ENCODE measurements around the gene ANGPTL5. TPM values are rescaled to one million over a fixed set of nuclear protein-coding genes. Genes with fewer than 3 reads are reported as not detected.
"Not testable (repeated sequence)": the region's sequence is repeated elsewhere in the genome, so short reads cannot be mapped to it uniquely, and the experiment has no call there.

ANGPTL5 gene
- total RNA-seq, result not detected in 2 replicates

DNA sequence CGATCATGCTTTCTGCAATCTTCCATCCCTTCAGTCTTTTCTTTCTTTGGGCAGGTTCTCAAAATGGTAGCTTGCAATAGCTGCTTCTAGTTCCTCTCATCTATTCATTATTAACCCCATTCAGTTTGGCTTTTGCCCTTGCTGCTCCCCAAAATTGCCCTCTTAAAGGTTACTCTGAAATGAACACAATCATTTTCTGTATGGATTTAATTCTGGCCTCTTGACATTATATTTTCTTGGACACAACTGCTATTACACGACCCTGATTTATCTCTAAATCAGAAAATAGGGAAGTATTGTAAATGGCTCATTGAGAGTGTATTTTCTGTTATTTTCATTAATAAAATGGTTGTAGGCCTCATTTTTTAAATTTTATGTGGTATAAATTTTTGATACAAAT, at the start of gene ANGPTL5:
Gene ANGPTL5 (minus strand): TSS at position 101 of the 400 bp plus-strand sequence. CDS start 8,613 bp downstream, outside the sequence.
- intact Hi-C loops (cut with micrococcal nuclease), result loop anchor here (10.0 kb wide), 2 partner anchors 428 to 1188 kb away; partner anchors contain the start of genes BIRC2 and DYNC2H1

DNA sequence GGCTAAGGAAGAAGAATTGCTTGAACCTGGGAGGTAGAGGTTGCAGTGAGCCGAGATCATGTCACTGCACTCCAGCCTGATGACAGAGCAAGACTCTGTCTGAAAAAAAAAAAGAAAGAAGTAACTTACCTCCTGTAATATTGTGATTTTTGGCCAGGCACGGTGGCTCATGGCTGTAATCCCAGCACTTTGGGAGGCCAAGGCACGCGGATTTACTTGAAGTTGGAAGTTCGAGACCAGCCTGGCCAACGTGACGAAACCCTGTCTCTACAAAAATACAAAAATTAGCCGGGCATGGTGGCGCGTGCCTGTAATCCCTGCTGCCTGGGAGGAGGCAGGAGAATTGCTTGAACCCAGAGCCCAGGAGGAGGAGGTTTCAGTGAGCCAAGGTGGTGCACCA, 47.9 kb upstream of the ANGPTL5 start:
- intact Hi-C loops (cut with micrococcal nuclease), result not testable (repeated sequence)

DNA sequence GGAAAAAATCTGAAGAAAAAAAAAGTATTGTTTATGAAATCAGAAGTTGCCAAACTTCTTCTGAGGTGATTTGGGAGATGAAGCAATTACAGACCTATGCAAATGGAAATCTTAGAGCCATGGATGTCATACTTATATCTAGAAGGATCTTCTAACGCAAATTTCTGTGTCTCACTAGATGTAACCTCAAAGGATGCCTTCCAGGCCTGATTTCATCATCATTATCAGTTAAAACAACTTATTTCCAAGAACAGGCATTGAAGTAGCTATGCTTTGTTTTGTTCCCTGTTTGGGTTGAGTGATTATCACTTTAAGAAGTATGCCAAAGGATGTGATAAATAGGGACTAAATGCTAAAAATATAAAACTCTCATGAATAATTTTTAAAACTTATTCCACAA, 43.9 kb upstream of the ANGPTL5 start:
- intact Hi-C loops (cut with micrococcal nuclease), result no loop called here

DNA sequence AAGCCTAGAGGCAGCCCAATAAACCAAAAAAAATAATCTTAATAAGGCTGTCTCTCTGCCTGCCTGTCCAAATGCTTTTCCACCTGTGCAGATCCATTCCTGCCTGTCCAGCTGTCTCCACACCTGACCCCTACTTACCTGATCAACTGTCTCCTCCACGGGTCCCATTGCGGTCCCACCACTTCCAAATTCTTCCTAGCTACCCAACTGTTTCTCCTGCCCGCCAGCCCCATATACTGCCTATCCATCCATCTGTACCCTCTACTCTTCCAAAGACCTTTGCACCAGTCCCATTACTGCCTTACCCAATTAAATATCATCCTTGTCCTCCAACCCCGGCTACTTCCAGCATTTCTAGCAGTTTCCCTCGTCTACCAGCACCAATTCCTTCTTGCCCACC, 39.4 kb upstream of the ANGPTL5 start:
- intact Hi-C loops (cut with micrococcal nuclease), result no loop called here

DNA sequence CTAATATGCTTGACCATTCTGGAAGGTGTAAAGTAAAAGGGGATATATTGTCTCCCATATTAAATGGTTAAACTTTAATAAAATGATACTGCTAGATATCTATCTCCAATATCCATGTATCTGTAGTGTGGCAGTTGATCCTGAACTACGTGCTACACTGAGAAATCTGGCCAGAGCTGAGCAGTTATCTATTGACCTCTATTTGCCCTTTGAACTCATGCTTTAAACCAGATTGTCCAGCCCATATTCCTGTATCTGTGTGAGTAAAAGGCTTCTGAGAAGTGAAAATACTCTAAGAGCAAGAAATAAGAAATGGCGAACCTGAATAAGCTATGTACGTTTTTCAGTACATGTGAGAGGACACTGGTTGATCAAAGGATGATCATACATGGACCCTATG, 39.0 kb upstream of the ANGPTL5 start:
- intact Hi-C loops (cut with micrococcal nuclease), result no loop called here

DNA sequence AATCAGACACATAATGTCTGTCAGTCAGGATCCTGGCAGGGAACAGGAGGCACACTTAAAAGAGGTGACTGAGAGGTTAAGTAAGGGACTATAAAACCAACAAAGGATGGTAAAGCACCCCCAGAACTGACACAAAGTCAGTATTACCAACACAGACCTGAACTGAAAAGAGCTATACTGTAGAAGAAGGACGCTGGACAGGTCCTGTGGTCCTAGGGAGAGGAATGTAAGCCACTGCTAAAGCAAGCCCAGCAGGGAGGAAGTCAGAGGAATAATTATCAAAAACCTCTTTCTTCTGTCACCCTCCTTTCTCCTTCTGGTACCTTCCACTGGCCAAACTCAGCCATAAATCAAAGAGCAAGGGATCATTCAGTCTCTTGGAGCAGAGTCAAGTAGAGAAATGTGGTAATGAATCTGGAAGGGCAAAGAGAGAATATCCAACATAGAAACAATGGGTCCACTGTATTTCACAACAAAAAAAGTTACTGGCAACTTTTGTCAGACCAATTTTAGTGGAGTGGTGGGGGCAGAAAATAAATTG, 33.4 kb upstream of the ANGPTL5 start:
- intact Hi-C loops (cut with micrococcal nuclease), result no loop called here

DNA sequence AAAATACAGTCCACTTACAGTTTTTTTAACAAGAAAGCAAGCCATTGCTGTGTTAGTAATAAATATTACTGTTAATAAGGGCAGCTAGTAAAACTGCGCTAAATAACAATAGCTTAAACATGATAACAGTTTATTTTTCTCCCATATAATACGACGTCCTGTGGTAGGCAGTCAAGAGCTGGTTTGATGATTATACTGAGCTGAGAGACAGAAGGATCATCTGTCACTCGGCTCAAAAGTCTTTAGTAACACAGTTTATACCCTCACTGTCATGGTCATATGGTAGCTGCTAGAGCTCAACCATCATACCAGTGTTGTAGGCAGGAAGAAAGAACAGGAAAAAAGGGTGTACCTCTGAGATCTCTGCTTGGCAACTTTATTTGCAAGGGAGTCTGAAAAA, 29.1 kb upstream of the ANGPTL5 start:
- intact Hi-C loops (cut with micrococcal nuclease), result no loop called here

DNA sequence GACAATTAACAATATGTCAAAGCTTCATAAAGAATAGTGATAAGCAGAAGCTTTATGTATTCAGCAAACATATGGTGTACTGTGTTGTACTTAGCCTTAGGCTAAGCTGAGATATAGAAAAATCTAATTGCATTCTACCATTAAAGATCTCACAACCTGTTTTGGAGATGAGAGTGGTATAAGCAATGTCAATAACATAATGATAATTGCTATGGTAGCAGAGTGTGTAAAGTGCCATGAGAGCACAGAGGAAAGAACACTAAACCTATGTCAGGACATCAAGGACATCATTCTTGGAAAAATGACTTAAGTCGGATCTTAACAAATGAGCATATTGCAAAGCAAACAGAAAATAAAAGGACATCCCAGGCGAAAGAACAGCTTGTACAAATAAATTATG, 28.6 kb upstream of the ANGPTL5 start:
- intact Hi-C loops (cut with micrococcal nuclease), result no loop called here

DNA sequence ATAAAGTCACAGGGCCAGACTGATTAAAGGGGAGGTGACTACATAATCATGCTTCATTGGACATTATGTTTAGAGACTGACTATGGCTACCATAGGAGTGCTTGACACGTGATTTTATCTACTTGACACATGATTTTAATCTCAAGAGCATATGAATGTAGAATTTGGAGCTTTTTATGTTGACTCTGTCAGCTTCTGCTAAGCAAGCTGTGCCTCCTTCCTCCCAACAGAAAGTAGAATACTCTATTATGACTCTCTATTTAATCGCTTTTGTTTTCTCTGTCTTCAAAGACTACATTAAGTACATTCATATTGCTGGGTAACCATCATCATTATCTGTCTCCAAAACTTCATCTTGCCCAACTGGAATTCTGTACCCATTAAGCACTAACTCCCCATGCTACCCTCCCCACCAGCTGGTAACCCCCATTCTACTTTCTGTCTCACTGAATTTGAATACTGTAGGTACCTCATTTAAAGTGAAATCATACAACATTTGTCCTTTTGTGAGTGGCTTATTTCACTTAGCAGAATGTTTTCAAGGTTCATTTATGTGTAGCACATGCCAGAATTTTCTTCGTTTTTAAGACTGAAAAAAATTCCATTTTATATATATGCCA, 24.7 kb upstream of the ANGPTL5 start:
- intact Hi-C loops (cut with micrococcal nuclease), result no loop called here

DNA sequence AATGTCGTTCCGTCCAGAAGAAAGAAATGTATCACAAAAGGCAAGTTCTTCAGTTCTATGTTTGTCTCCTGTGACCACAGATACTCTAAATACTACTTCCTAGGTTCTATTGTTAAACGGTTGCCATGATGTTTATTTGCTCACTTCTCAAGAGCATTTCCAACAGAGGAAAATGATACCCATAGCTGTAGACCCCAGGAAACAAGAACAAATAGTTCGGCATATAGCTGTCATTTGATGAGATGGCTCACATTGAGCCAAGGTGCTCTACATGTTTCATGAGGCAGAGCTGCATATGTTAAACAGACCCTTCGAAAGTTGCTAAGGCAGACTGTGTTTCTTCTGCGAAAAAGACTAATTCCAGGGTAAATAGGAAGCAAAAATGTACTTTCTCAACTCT, 15.4 kb upstream of the ANGPTL5 start:
- intact Hi-C loops (cut with micrococcal nuclease), result no loop called here

DNA sequence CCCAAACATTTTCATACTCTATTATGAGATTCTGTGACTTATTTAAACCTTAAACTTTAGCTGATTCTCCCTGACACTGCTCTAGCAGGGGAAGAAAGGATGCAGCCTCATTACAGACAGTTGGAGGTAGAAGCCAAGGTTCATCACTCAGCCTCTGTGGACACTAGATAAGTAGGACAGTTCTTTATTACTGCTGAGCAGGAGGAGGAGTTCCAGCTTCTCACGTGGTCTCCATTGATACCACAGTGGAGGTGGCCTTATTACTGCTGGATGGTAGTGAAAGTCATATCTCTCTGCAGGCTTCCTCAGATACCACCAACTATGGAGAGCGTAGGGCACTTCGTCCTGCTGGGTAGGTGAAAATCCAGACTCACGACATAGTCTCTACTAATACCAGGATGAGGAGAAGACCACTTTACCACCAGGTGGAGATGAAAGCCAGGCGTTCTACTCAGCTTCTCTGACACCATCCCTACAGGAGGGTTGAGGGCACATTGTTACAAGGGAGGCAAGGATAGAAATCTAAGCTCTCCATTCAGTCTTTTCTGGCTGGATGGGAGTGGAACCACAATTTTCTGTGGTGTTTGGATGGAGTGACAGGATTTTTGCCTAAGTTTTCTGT, 13.1 kb upstream of the ANGPTL5 start:
- intact Hi-C loops (cut with micrococcal nuclease), result no loop called here

DNA sequence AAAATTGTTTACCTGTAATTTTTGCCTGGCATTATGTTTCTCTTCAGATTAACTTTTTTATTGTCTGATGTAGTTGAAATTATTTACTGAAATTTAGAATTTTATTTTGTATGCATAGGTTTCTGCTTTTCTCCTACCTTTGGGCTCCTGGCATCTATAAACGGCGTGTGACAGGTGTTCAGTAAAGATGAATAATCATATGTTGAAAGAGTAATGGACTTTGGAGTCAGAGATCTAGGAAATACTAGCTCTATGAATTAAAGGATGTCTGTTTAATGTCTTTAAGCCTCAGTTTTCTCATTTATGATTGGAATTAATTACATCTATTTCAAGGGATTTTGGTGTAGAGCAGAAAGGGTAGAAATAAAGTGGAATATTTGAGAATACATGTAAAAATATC, 7.2 kb upstream of the ANGPTL5 start:
- intact Hi-C loops (cut with micrococcal nuclease), result no loop called here

DNA sequence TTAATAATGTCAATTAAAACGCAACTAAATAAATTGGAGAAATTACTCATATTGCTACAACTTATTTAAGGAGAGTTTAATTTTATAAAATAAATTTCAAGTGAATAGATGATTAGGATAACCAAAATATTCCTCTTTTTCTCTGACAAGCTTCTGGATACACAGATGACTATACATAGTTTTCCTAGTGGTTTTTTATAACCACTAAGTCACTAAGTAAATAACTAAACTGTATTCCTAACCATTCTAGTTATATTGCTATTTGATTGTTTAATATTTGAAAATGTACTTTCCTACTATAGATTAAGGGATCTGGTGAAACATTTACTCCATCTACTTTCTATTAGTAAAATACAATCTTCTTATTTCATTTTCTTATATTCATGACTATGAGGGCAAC, 4.7 kb upstream of the ANGPTL5 start:
- intact Hi-C loops (cut with micrococcal nuclease), result no loop called here

DNA sequence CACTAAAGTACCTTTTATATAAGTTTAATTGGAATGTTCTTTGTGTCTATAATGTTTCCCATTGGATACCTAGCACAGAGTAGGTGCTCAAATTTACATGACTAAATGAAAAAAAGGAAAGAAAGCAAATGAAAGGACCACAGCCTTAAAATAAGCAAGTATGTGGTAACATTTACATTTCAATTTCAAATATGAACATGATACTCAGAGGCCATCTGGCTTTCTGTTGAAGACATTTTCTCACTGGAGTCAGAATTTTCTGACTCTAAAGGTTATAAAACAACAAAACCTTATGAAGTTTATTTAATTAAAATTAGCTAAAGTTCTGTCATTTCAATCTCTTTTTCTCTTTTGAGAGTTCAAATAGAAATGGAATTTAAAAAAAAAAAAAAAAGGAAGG, 904 bp upstream of the ANGPTL5 start:
- intact Hi-C loops (cut with micrococcal nuclease), result loop anchor here (10.0 kb wide), 2 partner anchors 428 to 1188 kb away; partner anchors contain the start of genes BIRC2 and DYNC2H1

DNA sequence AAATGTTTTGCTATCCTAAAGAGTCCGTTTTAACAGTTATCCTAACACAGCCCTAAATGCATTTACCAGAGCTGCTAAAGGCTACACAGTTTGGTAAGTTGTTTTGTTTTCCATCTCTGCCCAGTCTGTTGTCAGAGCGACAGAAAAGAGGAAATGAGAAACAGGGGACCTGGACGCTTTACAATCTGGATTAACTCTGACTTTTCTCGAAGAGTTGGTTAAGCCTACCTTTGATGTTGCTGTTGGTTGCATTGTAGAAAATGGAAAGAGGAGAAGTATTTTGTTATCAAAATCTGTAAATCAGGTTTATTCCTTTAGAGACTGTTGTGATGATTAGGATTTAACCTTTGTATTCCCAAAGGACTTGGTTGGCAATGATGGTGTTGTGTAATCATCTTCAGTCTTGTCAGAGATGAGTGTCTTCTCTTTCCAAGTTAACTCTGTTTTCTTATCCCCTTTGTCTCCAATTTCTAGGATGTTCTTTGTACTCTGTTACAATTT, 481 bp downstream of the ANGPTL5 start:
- intact Hi-C loops (cut with micrococcal nuclease), result loop anchor here (2.0 to 10.0 kb wide), 4 partner anchors 93 to 1189 kb away; partner anchors contain the start of genes BIRC2, DYNC2H1 and TMEM123

DNA sequence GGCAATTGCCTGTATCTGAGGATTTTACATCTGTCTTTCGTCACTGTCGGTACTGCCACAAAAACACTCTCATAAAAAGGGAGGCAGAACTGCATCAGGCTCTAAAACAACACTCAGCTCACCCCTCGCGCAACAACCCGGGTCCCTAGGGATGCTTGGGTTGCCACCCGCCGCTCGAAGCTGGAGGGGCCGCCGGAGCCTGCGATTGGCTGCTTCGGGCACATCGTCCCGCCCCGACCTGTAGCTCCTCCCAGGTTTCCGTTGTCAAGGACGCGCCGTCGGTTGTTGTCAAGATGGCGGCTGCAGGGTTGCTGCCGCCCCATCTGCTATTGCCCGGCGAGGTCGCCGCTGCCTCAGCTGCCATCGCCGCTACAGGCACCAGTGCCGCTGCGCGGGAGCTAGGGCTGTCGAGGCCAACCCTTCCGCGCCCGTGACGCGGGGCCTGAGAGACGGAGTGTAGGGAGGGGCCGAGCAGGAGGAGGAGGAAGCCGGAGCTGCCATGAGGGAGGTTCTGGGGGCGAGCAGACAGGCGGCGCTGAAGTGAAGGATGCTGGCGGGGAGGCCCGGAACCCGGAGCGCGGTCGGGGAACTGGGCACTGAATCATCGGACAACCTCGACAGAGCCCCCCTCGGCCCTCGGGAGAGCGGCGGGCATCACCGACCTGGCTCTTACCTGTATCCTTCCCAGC, 1.4 kb downstream of the ANGPTL5 start, which contains the start of gene CEP126:
Gene CEP126 (plus strand): TSS at position 273 of the 689 bp plus-strand sequence. CDS start 275 bp downstream, at position 548.
- intact Hi-C loops (cut with micrococcal nuclease), result loop anchor here (2.0 to 10.0 kb wide), 4 partner anchors 94 to 1190 kb away; partner anchors contain the start of genes BIRC2, DYNC2H1 and TMEM123

DNA sequence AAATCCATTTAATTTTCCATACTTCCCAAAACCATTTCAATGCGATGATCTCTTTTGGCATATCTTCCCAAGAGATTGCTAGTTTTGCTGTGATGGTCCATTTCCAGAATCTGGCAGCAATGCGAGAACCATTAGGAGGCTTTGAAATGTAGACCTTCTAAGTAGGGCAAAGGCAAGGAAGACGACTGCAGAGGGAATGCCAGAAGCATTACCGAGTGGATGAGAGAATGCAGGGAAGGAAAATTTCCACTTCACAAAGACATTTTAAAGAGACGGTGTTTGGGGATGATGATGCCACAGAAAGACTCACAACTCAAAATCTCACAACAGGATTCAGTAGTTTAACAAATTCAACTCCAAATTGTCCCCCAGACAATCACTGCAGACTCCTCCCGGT, 2.0 kb downstream of the ANGPTL5 start:
- intact Hi-C loops (cut with micrococcal nuclease), result loop anchor here (2.0 to 10.0 kb wide), 4 partner anchors 94 to 1190 kb away; partner anchors contain the start of genes BIRC2, DYNC2H1 and TMEM123

DNA sequence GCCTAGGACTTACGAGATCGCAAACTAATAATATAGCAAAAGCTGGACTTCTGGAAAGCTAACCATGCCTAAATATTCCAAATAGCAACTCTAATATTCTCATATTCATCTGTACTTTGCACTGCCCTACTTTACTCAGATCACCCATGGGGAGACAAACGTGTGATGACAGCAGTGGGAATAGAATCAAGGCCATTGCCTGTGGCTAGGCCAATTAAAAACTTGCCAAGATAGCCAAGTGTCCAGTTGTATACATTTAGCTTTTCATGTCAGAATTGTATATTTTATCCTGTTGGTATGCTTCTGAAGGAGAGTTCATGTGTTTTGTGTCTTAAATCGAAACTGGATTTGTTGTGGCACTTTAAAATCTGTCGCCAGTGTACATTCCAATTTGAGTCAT, 2.7 kb downstream of the ANGPTL5 start:
- intact Hi-C loops (cut with micrococcal nuclease), result loop anchor here (2.0 to 10.0 kb wide), 4 partner anchors 95 to 1191 kb away; partner anchors contain the start of genes BIRC2, DYNC2H1 and TMEM123

DNA sequence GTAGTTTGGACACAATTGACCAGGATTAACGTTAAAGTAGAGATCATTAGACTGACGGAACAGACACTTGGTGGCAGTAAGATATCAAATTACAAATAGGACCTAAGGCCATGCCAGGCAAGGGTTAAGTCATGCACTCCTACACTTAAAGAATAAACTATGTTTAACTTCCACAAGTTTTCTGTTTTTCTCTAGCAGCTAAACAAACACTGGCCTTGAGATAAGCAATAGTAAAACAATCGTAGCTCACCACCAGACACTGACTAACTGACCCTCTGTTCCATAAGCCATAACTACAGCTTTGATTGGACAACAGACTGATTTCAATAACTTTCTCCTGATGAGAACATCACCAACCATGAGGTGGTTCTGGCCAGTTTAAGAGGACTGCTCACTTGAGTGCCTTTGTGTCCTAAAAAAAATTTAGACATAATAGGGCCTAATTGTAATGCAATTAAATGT, 3.5 kb downstream of the ANGPTL5 start:
- intact Hi-C loops (cut with micrococcal nuclease), result loop anchor here (10.0 kb wide), 2 partner anchors 432 to 1192 kb away; partner anchors contain the start of genes BIRC2 and DYNC2H1

DNA sequence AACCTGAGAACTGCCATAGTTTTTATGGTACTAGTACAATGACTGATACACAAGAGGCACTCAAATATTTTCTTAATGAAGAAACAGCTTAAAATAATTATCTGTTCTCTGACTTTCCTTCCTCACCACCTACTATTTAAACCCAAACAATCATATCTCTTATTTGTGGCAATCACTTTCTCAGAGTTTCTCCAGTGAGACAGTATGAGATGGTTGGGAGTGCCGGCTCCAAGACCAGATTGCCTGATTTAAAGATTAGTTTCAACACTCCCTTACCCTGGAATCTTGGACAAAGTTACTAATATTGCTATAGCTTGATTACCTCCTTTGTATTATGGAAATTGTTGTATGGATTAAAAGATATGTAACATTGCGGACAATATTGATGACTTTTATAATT, 7.2 kb downstream of the ANGPTL5 start:
- intact Hi-C loops (cut with micrococcal nuclease), result no loop called here

DNA sequence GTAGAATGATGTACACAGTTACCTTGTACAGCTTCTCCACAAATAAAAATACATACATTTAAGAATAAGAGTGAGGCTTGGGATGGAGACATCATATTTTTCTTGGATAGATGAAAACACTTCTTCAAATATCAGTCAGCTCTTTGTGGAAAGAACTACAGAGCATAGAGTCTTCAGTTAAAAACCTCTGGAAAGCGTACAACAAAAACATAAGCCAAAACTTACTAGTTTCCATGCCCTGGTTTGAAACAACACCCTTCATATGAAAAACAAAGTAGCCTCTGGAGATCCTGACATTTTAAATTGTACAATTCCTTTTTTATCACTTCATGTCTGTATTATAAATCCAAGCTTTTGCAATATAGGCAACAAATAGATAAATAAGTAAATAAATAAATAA, 8.5 kb downstream of the ANGPTL5 start:
- intact Hi-C loops (cut with micrococcal nuclease), result no loop called here

Data from T-helper 2 cell treated with Interferon-gamma antibody and Interleukin-4, amounts not matched to agents 100 ng/mL and 5 ng/mL, for 36 hours (primary cell).